SK-N-SH treated with all-trans-retinoic acid at 6 μM for 48 hours (cell line): ENCODE measurements around the gene TECTA.

Source experiments
- ATAC-seq: fragments of 200-7000 bp; cut with Tn5 transposase; 3 replicates; pipeline ENCODE4 v1.9.1; 2020; ENCODE audit warnings: mild to moderate bottlenecking, moderate library complexity
- BACH2 ChIP-seq: fragments of 250-450 bp; sonication (Bioruptor Pico); IDR thresholded peaks from 2 replicates; pipeline ENCODE4 v1.9.0; 2021; ENCODE audit warnings: mild to moderate bottlenecking, borderline replicate concordance
- CREB5 ChIP-seq: fragments of 250-450 bp; sonication (Bioruptor Pico); IDR thresholded peaks from 2 replicates; pipeline ENCODE4 v1.5.1; 2020; ENCODE audit warnings: low read depth, mild to moderate bottlenecking, moderate library complexity
- CSDC2 ChIP-seq: fragments of 250-450 bp; sonication (Bioruptor Pico); IDR thresholded peaks from 2 replicates; pipeline ENCODE4 v1.5.0; 2020; ENCODE audit warnings: mild to moderate bottlenecking, moderate library complexity
- CSRNP3 ChIP-seq: fragments of 250-450 bp; sonication (Bioruptor Pico); IDR thresholded peaks from 2 replicates; pipeline ENCODE4 v1.5.1; 2021; ENCODE audit warnings: mild to moderate bottlenecking, moderate library complexity
- ESRRG ChIP-seq: fragments of 250-450 bp; sonication (Bioruptor Pico); IDR thresholded peaks from 2 replicates; pipeline ENCODE4 v1.6.1; 2021; ENCODE audit warnings: mild to moderate bottlenecking
- GLIS3 ChIP-seq: fragments of 250-450 bp; sonication (Bioruptor Pico); IDR thresholded peaks from 2 replicates; pipeline ENCODE4 v1.5.0; 2020; ENCODE audit warnings: mild to moderate bottlenecking, moderate library complexity
- ISL1 ChIP-seq: fragments of 250-450 bp; sonication (Bioruptor Pico); IDR thresholded peaks from 2 replicates; pipeline ENCODE4 v2.1.2; 2022; ENCODE audit warnings: mild to moderate bottlenecking, moderate library complexity
- OSR1 ChIP-seq: fragments of 250-450 bp; sonication (Bioruptor Pico); IDR thresholded peaks from 2 replicates; pipeline ENCODE4 v1.8.0; 2022; ENCODE audit warnings: moderate library complexity, mild to moderate bottlenecking, inconsistent platforms
- PATZ1 ChIP-seq: fragments of 250-450 bp; sonication (Bioruptor Pico); IDR thresholded peaks from 2 replicates; pipeline ENCODE4 v1.8.0; 2020; ENCODE audit warnings: mild to moderate bottlenecking, moderate library complexity, borderline replicate concordance
- POU6F1 ChIP-seq: fragments of 250-450 bp; sonication (Bioruptor Pico); IDR thresholded peaks from 2 replicates; pipeline ENCODE4 v1.8.0; 2021; ENCODE audit warnings: low read depth, mild to moderate bottlenecking, moderate library complexity, borderline replicate concordance
- PPARA ChIP-seq: fragments of 250-450 bp; sonication (Bioruptor Pico); IDR thresholded peaks from 2 replicates; pipeline ENCODE4 v1.5.0; 2020; ENCODE audit warnings: mild to moderate bottlenecking, borderline replicate concordance
- RARB ChIP-seq: fragments of 250-450 bp; sonication (Bioruptor Pico); IDR thresholded peaks from 2 replicates; pipeline ENCODE4 v1.8.0; 2021; ENCODE audit warnings: mild to moderate bottlenecking, moderate library complexity
- SNAI2 ChIP-seq: fragments of 250-450 bp; sonication (Bioruptor Pico); IDR thresholded peaks from 2 replicates; pipeline ENCODE4 v1.5.0; 2020; ENCODE audit warnings: mild to moderate bottlenecking, moderate library complexity
- TCF4 ChIP-seq: fragments of 250-450 bp; sonication (Bioruptor Pico); IDR thresholded peaks from 2 replicates; pipeline ENCODE4 v1.8.0; 2021; ENCODE audit warnings: mild to moderate bottlenecking, moderate library complexity, borderline replicate concordance
- TOX ChIP-seq: fragments of 250-450 bp; sonication (Bioruptor Pico); IDR thresholded peaks from 2 replicates; pipeline ENCODE4 v1.8.0; 2021; ENCODE audit warnings: mild to moderate bottlenecking, moderate library complexity, borderline replicate concordance
- TSHZ2 ChIP-seq: fragments of 250-450 bp; sonication (Bioruptor Pico); IDR thresholded peaks from 2 replicates; pipeline ENCODE4 v1.5.0; 2020; ENCODE audit warnings: mild to moderate bottlenecking, moderate library complexity
- ZC3H10 ChIP-seq: fragments of 250-450 bp; sonication (Bioruptor Pico); IDR thresholded peaks from 2 replicates; pipeline ENCODE4 v1.5.1; 2021; ENCODE audit warnings: mild to moderate bottlenecking, moderate library complexity
- ZFP30 ChIP-seq: fragments of 450-650 bp; formaldehyde crosslinking; IDR thresholded peaks from 2 replicates; pipeline ENCODE4 v1.5.0; 2022; ENCODE audit warnings: mild to moderate bottlenecking, moderate library complexity
- ZNF565 ChIP-seq: fragments of 450-650 bp; formaldehyde crosslinking; conservative IDR thresholded peaks from 2 replicates; pipeline ENCODE4 v1.5.0; 2020; ENCODE audit warnings: low read depth, mild to moderate bottlenecking, moderate library complexity
- ZNF70 ChIP-seq: fragments of 450-650 bp; formaldehyde crosslinking; IDR thresholded peaks from 2 replicates; pipeline ENCODE4 v1.5.0; 2020; ENCODE audit warnings: mild to moderate bottlenecking, moderate library complexity
- ZNF8 ChIP-seq: fragments of 450-650 bp; formaldehyde crosslinking; IDR thresholded peaks from 2 replicates; pipeline ENCODE4 v1.5.0; 2020; ENCODE audit warnings: mild to moderate bottlenecking, moderate library complexity

The TECTA gene

GRCh38 chr11:121100943-121101342, at the start of gene TECTA:
Gene TECTA (plus strand): TSS chr11:121101243. CDS start chr11:121102666, 1,423 bp downstream.
- ATAC-seq, result no peak
- TF ChIP-seq ZNF565 (CRISPR knock-in tag) (no peak), RARB (CRISPR knock-in tag) (no peak), CSDC2 (no peak), PATZ1 (CRISPR knock-in tag) (no peak), ISL1 (CRISPR knock-in tag) (no peak), SNAI2 (CRISPR knock-in tag) (no peak), CREB5 (CRISPR knock-in tag) (no peak), PPARA (CRISPR knock-in tag) (no peak), ESRRG (CRISPR knock-in tag) (no peak), TSHZ2 (CRISPR knock-in tag) (no peak), ZFP30 (CRISPR knock-in tag) (no peak), ZNF8 (CRISPR knock-in tag) (no peak), ZC3H10 (CRISPR knock-in tag) (no peak), POU6F1 (CRISPR knock-in tag) (no peak), GLIS3 (no peak)

GRCh38 chr11:121053244-121053643, 47.8 kb upstream of the TECTA start:
- ATAC-seq, result no peak
- TF ChIP-seq TOX (CRISPR knock-in tag) (no peak), ZNF8 (CRISPR knock-in tag) (no peak), CSDC2 (no peak), TCF4 (CRISPR knock-in tag) (no peak), ZC3H10 (CRISPR knock-in tag) (no peak), ZNF70 (no peak), BACH2 (CRISPR knock-in tag) (no peak), ISL1 (CRISPR knock-in tag) (no peak), PPARA (CRISPR knock-in tag) (no peak), ZFP30 (CRISPR knock-in tag) (no peak), OSR1 (CRISPR knock-in tag) (no peak), TSHZ2 (CRISPR knock-in tag) (no peak), ESRRG (CRISPR knock-in tag) (no peak), ZNF565 (CRISPR knock-in tag) (no peak), CREB5 (CRISPR knock-in tag) (no peak), GLIS3 (no peak), CSRNP3 (CRISPR knock-in tag) (no peak), SNAI2 (CRISPR knock-in tag) (no peak)
